Left ventricle myocardium superior (tissue), 1 donor: ENCODE results near the gene PDLIM4. TPM values are rescaled to one million over a fixed set of nuclear protein-coding genes. Genes with fewer than 3 reads are reported as not detected.

Experiments used
- ATAC-seq: fragments of 200-7000 bp; cut with Tn5 transposase; one replicate; pipeline ENCODE4 v1.9.1; 2020; ENCODE audit warnings: mild to moderate bottlenecking, moderate library complexity
- DNase-seq: peaks from one replicate; pipeline ENCODE4 v3.0.0-alpha.2; 2020
- intact Hi-C: fragments of 100-400 bp; cut with micrococcal nuclease; formaldehyde crosslinking; loops from one replicate; pipeline ENCODE4 v1.11.0; 2022
- total RNA-seq: library from RNA; stranded (reverse); fragmentation: NEBNext Ultra II Directional; extraction: Animal tissue kit (Norgen Biotek cat#: 25700); gene quantifications from one replicate; pipeline ENCODE4 v1.2.1, GENCODE V29; 2021
- donor health status: DM: no; HTN: yes; CAD: no; lungs with severe emphysema.

PDLIM4 gene
- total RNA-seq, 1 donor from 2014 or later: 3.8 TPM

- intact Hi-C loops: no loop called here
- ATAC-seq (no peak), DNase-seq (no peak)
Observed at GRCh38 chr5:132296412-132297016, 39.0 kb downstream of the PDLIM4 start.

GRCh38 chr5:132297211-132297940 lies 39.9 kb downstream of the PDLIM4 start:
- no peak for ATAC-seq
- no peak for DNase-seq
- intact Hi-C loops: no loop called here

- ATAC-seq (no peak), DNase-seq (no peak)
- intact Hi-C loops: no loop called here
Observed at GRCh38 chr5:132298298-132299212, 41.1 kb downstream of the PDLIM4 start.

- ATAC-seq: no peak
- DNase-seq: no peak
- intact Hi-C loops: no loop called here
Observed at GRCh38 chr5:132299917-132300316, 42.4 kb downstream of the PDLIM4 start.

GRCh38 chr5:132300577-132301343 lies 43.3 kb downstream of the PDLIM4 start:
- peak; percentile 72 for ATAC-seq
- intact Hi-C loops: no loop called here
- no peak for DNase-seq

- DNase-seq (no peak), ATAC-seq (peak; percentile 82)
- intact Hi-C loops: no loop called here
Observed at GRCh38 chr5:132301344-132302271, 44.1 kb downstream of the PDLIM4 start.

- ATAC-seq (no peak), DNase-seq (no peak)
- intact Hi-C loops: no loop called here
Observed at GRCh38 chr5:132302413-132302812, 44.9 kb downstream of the PDLIM4 start.

GRCh38 chr5:132303589-132303988 lies 46.1 kb downstream of the PDLIM4 start:
- ATAC-seq (no peak), DNase-seq (no peak)
- intact Hi-C loops: no loop called here

- intact Hi-C loops: no loop called here
- DNase-seq (no peak), ATAC-seq (no peak)
Observed at GRCh38 chr5:132305420-132305819, 47.9 kb downstream of the PDLIM4 start.

GRCh38 chr5:132308701-132309100 lies 51.2 kb downstream of the PDLIM4 start:
- intact Hi-C loops: no loop called here

GRCh38 chr5:132309679-132310078 lies 52.2 kb downstream of the PDLIM4 start:
- ATAC-seq (no peak), DNase-seq (no peak)
- intact Hi-C loops: no loop called here

More at GRCh38 chr5:132308701-132309100, 51.2 kb downstream of the PDLIM4 start:
- DNase-seq (no peak), ATAC-seq (no peak)

GRCh38 chr5:132310141-132310834 lies 52.8 kb downstream of the PDLIM4 start:
- ATAC-seq: peak; percentile 26
- no peak for DNase-seq
- intact Hi-C loops: no loop called here

- ATAC-seq: no peak
- intact Hi-C loops: no loop called here
Observed at GRCh38 chr5:132313366-132313765, 55.9 kb downstream of the PDLIM4 start.

GRCh38 chr5:132313961-132314432 lies 56.5 kb downstream of the PDLIM4 start:
- DNase-seq (no peak), ATAC-seq (no peak)
- intact Hi-C loops: no loop called here

More at GRCh38 chr5:132313366-132313765, 55.9 kb downstream of the PDLIM4 start:
- no peak for DNase-seq

GRCh38 chr5:132315529-132316067 lies 58.1 kb downstream of the PDLIM4 start:
- intact Hi-C loops: no loop called here
- no peak for ATAC-seq
- DNase-seq: no peak

- intact Hi-C loops: no loop called here
- ATAC-seq: peak; percentile 63
- no peak for DNase-seq
Observed at GRCh38 chr5:132319975-132320374, 62.5 kb downstream of the PDLIM4 start.

- ATAC-seq: peak; percentile 34
Observed at GRCh38 chr5:132321109-132321721, 63.7 kb downstream of the PDLIM4 start.

More at GRCh38 chr5:132321109-132321721, 63.7 kb downstream of the PDLIM4 start:
- intact Hi-C loops: no loop called here
- no peak for DNase-seq
